PC-3 (cell line): ENCODE data around the gene STAT1.

ENCODE experiments used
- EZH2 ChIP-seq: fragments of 300-600 bp; sonication (generic); IDR thresholded peaks from one replicate; pipeline ENCODE4 v1.6.1; 2017; ENCODE audit warnings: antibody characterized with exemption, mild to moderate bottlenecking, low read length; ENCODE audit not compliant: unreplicated experiment
- TF ChIP-seq, protein P1 (sequence below): fragments of 300-600 bp; sonication (generic); conservative IDR thresholded peaks from 2 replicates; pipeline ENCODE4 v1.5.1; 2017; ENCODE audit warnings: antibody characterized with exemption, low read depth, mild to moderate bottlenecking, low read length

DNA sequence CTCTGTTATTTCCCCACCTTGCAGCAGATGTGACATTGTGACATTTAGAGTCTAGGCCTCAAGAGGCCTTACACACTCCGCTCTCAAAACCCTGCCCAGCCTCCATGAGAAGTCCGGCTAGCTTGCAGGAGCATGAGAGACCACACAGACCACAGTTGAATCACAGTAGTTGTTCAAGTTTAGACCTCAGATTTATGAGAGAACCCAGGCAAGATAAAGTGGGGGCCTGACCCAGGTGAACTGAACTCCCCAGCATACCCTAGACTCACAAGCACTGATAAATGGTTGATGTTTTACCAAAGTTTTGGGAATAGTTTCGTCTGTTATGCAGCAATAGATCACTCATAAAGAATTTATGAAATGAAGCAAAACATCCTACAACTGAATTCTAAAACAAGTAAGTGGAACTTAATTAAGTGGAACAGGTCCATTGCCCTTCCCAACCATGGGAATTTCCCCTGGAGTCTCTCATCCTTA is 4.7 kb upstream of the STAT1 start:
- TF ChIP-seq, protein P1, sequence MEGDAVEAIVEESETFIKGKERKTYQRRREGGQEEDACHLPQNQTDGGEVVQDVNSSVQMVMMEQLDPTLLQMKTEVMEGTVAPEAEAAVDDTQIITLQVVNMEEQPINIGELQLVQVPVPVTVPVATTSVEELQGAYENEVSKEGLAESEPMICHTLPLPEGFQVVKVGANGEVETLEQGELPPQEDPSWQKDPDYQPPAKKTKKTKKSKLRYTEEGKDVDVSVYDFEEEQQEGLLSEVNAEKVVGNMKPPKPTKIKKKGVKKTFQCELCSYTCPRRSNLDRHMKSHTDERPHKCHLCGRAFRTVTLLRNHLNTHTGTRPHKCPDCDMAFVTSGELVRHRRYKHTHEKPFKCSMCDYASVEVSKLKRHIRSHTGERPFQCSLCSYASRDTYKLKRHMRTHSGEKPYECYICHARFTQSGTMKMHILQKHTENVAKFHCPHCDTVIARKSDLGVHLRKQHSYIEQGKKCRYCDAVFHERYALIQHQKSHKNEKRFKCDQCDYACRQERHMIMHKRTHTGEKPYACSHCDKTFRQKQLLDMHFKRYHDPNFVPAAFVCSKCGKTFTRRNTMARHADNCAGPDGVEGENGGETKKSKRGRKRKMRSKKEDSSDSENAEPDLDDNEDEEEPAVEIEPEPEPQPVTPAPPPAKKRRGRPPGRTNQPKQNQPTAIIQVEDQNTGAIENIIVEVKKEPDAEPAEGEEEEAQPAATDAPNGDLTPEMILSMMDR, result no peak
- no peak for TF ChIP-seq EZH2
